Activated CD8-positive, alpha-beta T cell treated with anti-CD3 and anti-CD28 coated beads for 36 hours (primary cell): ENCODE measurements around the gene GNA12. TPM values are rescaled to one million over a fixed set of nuclear protein-coding genes. Genes with fewer than 3 reads are reported as not detected.
"Not testable (repeated sequence)": the region's sequence is repeated elsewhere in the genome, so short reads cannot be mapped to it uniquely, and the experiment has no call there.

ENCODE experiments used
- ATAC-seq: fragments of 200-7000 bp; cut with Tn5 transposase; one replicate; pipeline ENCODE4 v1.10.0; 2021; ENCODE audit warnings: mild to moderate bottlenecking, moderate library complexity
- CTCF ChIA-PET: fragments of 350-600 bp; sonication (Branson Sonifier 250); formaldehyde crosslinking; loops from one replicate; lab custom pipeline; 2021; ENCODE audit warnings: antibody characterized with exemption; lab: Charles Lee
- POLR2A ChIA-PET: fragments of 350-600 bp; sonication (Branson Sonifier 250); formaldehyde crosslinking; loops from one replicate; lab custom pipeline; 2021; ENCODE audit warnings: antibody characterized with exemption; lab: Charles Lee
- DNase-seq: peaks from one replicate; pipeline ENCODE4 v3.0.0-alpha.2; 2020
- H3K27ac Mint-ChIP-seq: one replicate; pipeline ENCODE4 v1.8.0; 2021; ENCODE audit warnings: mild to moderate bottlenecking, mixed read lengths
- H3K27me3 Mint-ChIP-seq: one replicate; pipeline ENCODE4 v1.8.0; 2021; ENCODE audit warnings: mixed read lengths
- H3K36me3 Mint-ChIP-seq: one replicate; pipeline ENCODE4 v1.8.0; 2021; ENCODE audit warnings: low read depth, mixed read lengths
- H3K4me1 Mint-ChIP-seq: one replicate; pipeline ENCODE4 v1.8.0; 2021; ENCODE audit warnings: low read depth, mixed read lengths
- H3K4me3 Mint-ChIP-seq: one replicate; pipeline ENCODE4 v1.8.0; 2021; ENCODE audit warnings: mild to moderate bottlenecking, moderate library complexity, mixed read lengths
- H3K9me3 Mint-ChIP-seq: one replicate; pipeline ENCODE4 v1.8.0; 2021; ENCODE audit warnings: mixed read lengths
- intact Hi-C: fragments of 100-400 bp; cut with micrococcal nuclease; formaldehyde crosslinking; loops from one replicate; pipeline ENCODE4 v1.10.0; 2022
- total RNA-seq, 2 experiments: library from RNA; stranded (reverse); gene quantifications; one replicate each; pipeline ENCODE4 v1.2.3, GENCODE V29; 2021
- TF ChIP-seq, protein P1 (sequence below): fragments of 200-600 bp; IDR thresholded peaks from one replicate; pipeline ENCODE4 v1.8.0; 2022; ENCODE audit warnings: antibody characterized with exemption, mild to moderate bottlenecking

GNA12 gene
- total RNA-seq, 2 experiments from 2014 or later, result 21.0 to 21.1 TPM

DNA sequence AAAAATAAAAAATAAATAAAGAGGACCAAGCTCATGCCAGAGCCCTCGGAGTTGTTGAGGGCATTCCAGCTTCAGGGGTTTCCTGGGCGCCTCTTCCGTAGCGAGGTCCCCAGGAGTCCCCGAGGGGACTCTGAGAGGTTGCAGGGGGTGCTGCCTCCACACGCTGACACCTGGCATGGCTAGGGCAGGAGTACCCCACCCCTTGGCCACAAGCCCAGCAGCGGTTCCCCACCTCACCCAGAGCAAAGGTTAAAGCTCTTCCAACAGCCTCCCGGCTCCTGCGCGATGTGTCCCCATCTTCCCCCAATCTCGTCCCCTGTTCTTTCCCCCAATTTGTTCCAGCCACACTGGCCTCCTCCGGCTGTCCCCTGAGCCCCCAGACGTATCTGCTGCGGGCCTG, 151.6 kb downstream of the GNA12 start:
- ATAC-seq, result no peak
- no peak overlapping the region for H3K27ac Mint-ChIP-seq
- intact Hi-C loops, result no loop called here
- no peak for DNase-seq
- H3K27me3 Mint-ChIP-seq, result peaks cover 31% of the 10 kb centered on the region
- CTCF ChIA-PET, result interaction anchor here (1.2 to 5.1 kb wide), 5 partner anchors 9 to 21 kb away, joined by 3 to 35 read pairs (median 4); no protein-coding TSS in a partner anchor
- TF ChIP-seq, protein P1, sequence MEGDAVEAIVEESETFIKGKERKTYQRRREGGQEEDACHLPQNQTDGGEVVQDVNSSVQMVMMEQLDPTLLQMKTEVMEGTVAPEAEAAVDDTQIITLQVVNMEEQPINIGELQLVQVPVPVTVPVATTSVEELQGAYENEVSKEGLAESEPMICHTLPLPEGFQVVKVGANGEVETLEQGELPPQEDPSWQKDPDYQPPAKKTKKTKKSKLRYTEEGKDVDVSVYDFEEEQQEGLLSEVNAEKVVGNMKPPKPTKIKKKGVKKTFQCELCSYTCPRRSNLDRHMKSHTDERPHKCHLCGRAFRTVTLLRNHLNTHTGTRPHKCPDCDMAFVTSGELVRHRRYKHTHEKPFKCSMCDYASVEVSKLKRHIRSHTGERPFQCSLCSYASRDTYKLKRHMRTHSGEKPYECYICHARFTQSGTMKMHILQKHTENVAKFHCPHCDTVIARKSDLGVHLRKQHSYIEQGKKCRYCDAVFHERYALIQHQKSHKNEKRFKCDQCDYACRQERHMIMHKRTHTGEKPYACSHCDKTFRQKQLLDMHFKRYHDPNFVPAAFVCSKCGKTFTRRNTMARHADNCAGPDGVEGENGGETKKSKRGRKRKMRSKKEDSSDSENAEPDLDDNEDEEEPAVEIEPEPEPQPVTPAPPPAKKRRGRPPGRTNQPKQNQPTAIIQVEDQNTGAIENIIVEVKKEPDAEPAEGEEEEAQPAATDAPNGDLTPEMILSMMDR, result no peak
- no peaks in the 10 kb centered on the region for H3K36me3 Mint-ChIP-seq
- H3K9me3 Mint-ChIP-seq, result no peaks in the 10 kb centered on the region
- no peak overlapping the region for H3K4me3 Mint-ChIP-seq
- peaks cover 11% of the 10 kb centered on the region for H3K4me1 Mint-ChIP-seq
- POLR2A ChIA-PET, result interaction anchor here (0.5 to 1.0 kb wide), 2 partner anchors 17 to 118 kb away, joined by 3 read pairs; no protein-coding TSS in a partner anchor

DNA sequence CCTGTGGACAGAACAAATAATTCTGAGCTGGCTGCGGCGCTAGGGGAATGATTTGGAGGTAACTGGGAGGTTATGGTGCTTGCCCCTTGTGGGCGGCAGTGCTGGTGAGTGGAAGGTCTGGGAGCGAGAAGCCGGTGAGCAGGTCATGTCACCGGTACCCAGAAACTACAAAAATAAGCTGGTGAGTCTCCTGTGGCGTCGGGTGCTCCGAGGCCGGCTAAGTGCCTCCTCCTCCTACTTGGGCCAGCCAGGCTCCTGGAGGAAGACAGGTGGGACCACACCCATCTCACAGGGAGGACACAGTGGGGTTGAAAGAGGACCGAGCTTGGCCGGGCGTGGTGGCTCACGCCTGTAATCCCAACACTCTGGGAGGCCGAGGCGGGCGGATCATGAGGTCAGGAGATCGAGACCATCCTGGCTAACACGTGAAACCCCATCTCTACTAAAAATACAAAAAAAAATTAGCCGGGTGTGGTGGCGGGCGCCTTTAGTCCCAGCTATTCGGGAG, 152.1 kb downstream of the GNA12 start:
- ChIA-PET CTCF (interaction anchor here (1.2 to 5.1 kb wide), 5 partner anchors 9 to 21 kb away, joined by 3 to 35 read pairs (median 4); no protein-coding TSS in a partner anchor), POLR2A (interaction anchor here (1.0 kb wide), 1 partner anchor 18 kb away, joined by 3 read pairs; no protein-coding TSS in a partner anchor)
- H3K27me3 Mint-ChIP-seq, result peaks cover 34% of the 10 kb centered on the region
- H3K27ac Mint-ChIP-seq, ATAC-seq, H3K36me3 Mint-ChIP-seq, DNase-seq, intact Hi-C loops, H3K9me3 Mint-ChIP-seq, H3K4me3 Mint-ChIP-seq: not testable (repeated sequence)
- peaks cover 11% of the 10 kb centered on the region for H3K4me1 Mint-ChIP-seq

DNA sequence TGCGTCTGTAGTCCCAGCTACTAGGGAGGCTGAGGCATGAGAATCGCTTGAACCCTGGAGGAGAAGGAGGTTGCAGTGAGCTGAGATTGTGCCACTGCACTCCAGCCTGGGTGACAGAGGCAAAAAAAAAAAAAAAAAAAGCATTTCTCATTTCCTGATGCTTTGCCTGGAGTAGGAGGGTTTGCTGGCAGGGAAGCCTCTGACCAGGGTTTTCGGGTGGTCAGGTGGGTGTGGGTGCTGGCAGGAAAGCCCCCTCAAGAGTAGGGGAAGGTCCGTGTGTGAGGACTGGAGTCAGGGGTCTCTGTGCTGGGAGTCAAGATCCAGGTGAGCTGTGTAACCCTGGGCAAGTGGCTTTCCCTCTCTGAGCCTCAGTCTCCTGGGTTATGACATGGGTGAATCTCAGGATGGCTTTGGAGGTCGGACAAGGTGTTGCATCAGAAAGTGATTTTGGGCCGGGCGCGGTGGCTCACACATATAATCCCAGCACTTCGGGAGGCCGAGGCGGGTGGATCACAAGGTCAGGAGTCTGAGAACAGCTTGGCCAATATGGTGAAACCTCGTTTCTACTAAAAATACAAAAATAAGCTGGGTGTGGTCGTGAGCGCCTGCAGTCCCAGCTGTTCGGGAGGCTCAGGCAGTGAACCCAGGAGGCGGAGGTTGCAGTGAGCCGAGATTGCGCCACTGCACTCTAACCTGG, 152.9 kb downstream of the GNA12 start:
- Mint-ChIP-seq H3K27me3 (peaks cover 37% of the 10 kb centered on the region), H3K36me3 (no peaks in the 10 kb centered on the region), H3K27ac (no peak overlapping the region), H3K4me3 (no peak overlapping the region), H3K9me3 (no peaks in the 10 kb centered on the region), H3K4me1 (peaks cover 11% of the 10 kb centered on the region)
- intact Hi-C loops, result no loop called here
- DNase-seq (no peak), ATAC-seq (no peak)
- ChIA-PET CTCF (interaction anchor here (5.1 kb wide), 1 partner anchor 19 kb away, joined by 35 read pairs; no protein-coding TSS in a partner anchor), POLR2A (no interaction called here)
- TF ChIP-seq, protein P1, result no peak

DNA sequence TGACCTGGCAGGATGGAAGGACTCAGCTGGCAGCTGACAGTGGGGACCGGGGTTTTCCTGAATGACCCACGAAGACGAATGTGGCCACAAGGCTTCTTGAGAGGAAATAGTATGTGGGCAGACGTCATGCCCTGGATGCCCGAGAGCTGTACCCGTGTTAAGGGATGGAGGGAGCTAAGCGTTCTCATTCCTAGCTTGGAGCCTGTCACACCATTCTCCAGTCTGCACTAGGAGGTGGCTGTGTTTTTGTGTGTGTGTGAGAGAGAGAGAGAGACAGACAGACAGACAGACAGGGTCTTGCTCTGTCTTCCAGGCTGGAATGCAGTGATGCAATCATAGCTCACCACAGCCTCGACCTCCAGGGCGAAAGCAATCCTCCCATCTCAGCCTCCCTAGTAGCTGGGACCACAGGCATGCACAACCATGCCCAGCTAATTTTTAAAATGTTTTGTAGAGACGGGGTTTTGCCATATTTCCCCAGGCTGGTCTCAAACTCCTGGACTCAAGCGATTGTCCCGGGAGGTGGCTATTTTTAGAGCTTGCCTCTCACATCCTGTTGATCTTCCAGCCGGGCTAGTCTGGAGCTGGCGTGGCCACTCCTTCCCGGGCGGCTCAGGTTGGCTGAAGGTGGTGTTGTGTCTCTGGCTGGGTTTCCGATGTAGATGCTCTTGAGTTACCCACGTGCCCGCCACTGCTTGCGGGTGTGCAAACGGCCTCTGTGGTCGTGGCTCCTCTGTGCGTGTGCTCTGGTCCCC, 154.0 kb downstream of the GNA12 start:
- H3K27me3 Mint-ChIP-seq, result peaks cover 41% of the 10 kb centered on the region
- no peak overlapping the region for H3K4me3 Mint-ChIP-seq
- no peaks in the 10 kb centered on the region for H3K9me3 Mint-ChIP-seq
- no peak overlapping the region for H3K27ac Mint-ChIP-seq
- peaks cover 11% of the 10 kb centered on the region for H3K4me1 Mint-ChIP-seq
- ATAC-seq (no peak), DNase-seq (no peak)
- CTCF ChIA-PET, result interaction anchor here (1.2 to 5.1 kb wide), 6 partner anchors 9 to 30 kb away, joined by 3 to 35 read pairs (median 6); no protein-coding TSS in a partner anchor
- POLR2A ChIA-PET, result interaction anchor here (0.6 to 1.5 kb wide), 3 partner anchors 19 to 25 kb away, joined by 3 to 5 read pairs (median 3); no protein-coding TSS in a partner anchor
- TF ChIP-seq, protein P1, result no peak
- intact Hi-C loops, result no loop called here
- H3K36me3 Mint-ChIP-seq, result no peaks in the 10 kb centered on the region

DNA sequence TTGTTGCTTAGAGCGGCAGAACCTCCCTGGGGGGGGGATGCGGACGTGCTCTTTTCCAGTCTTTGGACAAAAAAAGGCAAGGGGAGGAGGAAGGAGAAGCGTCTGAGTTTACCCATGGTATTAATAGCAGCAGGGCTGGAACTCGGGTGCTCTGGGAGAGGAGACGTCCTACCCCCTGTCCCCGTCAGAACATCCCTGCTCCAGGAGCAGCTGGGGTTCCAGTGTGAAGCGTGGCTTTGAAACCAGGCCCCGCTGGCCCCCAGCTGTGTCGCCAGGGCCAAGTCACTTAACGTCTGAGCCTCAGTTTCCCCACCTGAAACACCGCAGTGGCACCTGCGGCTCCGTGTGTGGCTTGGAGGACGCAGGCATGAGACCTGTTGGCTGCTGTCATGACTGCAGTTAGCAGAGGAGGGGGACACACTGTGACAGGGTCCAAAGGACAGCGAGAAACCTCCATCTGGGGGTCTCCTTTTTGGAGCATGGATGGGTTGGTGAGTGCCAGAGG, 154.7 kb downstream of the GNA12 start:
- Mint-ChIP-seq H3K4me1 (peaks cover 11% of the 10 kb centered on the region), H3K9me3 (no peaks in the 10 kb centered on the region), H3K36me3 (no peaks in the 10 kb centered on the region), H3K4me3 (no peak overlapping the region), H3K27ac (no peak overlapping the region), H3K27me3 (peaks cover 41% of the 10 kb centered on the region)
- ChIA-PET POLR2A (interaction anchor here (0.6 to 1.5 kb wide), 3 partner anchors 18 to 26 kb away, joined by 3 to 5 read pairs (median 3); no protein-coding TSS in a partner anchor), CTCF (interaction anchor here (1.2 to 5.1 kb wide), 6 partner anchors 10 to 30 kb away, joined by 3 to 35 read pairs (median 6); no protein-coding TSS in a partner anchor)
- ATAC-seq (no peak), DNase-seq (no peak)
- intact Hi-C loops, result no loop called here
- TF ChIP-seq, protein P1, result no peak
